NB4 (cell line): Measurements from ENCODE around the gene CADPS2.

Experiments used
- CTCF ChIP-seq: IDR thresholded peaks from one replicate; pipeline ENCODE4 v1.5.1; 2012; ENCODE audit warnings: low read depth, low read length
- POLR2A ChIP-seq: IDR thresholded peaks from 2 replicates; pipeline ENCODE4 v1.6.1; 2011; ENCODE audit warnings: mild to moderate bottlenecking; ENCODE audit not compliant: insufficient read length; ENCODE audit errors: extremely low read depth
- TF ChIP-seq, protein P1 (sequence below): IDR thresholded peaks from 2 replicates; pipeline ENCODE4 v1.6.1; 2011; ENCODE audit warnings: low read depth, low read length

- TF ChIP-seq CTCF = no peak
- no peak for TF ChIP-seq POLR2A
- TF ChIP-seq, protein P1, sequence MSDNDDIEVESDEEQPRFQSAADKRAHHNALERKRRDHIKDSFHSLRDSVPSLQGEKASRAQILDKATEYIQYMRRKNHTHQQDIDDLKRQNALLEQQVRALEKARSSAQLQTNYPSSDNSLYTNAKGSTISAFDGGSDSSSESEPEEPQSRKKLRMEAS = no peak
These were observed 307.9 kb downstream of the CADPS2 start for GRCh38 chr7:122578350-122578749.
